Measurements from ENCODE around the gene MSANTD2. TPM values are rescaled to one million over a fixed set of nuclear protein-coding genes. Genes with fewer than 3 reads are reported as not detected.

The MSANTD2 gene
- total and polyA plus RNA-seq, 2 donors from 2014 or later = 6.5 to 16.4 TPM

- peak overlapping the region in 1 of 2 donors; percentile 54 for H3K27ac ChIP-seq (ENCODE audit: low read depth in 2 of 2, low read length in 2 of 2)
- no peaks in the 10 kb centered on the region for H3K36me3 ChIP-seq (ENCODE audit: control insufficient read depth in 2 of 3, insufficient read depth in 3 of 3, low read length in 3 of 3)
- peak in 1 of 5 donors; percentile 45 for DNase-seq
- H3K9me3 ChIP-seq (ENCODE audit: control insufficient read depth in 2 of 3, insufficient read depth in 1 of 3, low read length in 3 of 3) = no peaks in the 10 kb centered on the region
- FAIRE-seq = no peak
- no peak overlapping the region for H3K9ac ChIP-seq (ENCODE audit: low read length in 3 of 3)
- TF ChIP-seq, protein P1, sequence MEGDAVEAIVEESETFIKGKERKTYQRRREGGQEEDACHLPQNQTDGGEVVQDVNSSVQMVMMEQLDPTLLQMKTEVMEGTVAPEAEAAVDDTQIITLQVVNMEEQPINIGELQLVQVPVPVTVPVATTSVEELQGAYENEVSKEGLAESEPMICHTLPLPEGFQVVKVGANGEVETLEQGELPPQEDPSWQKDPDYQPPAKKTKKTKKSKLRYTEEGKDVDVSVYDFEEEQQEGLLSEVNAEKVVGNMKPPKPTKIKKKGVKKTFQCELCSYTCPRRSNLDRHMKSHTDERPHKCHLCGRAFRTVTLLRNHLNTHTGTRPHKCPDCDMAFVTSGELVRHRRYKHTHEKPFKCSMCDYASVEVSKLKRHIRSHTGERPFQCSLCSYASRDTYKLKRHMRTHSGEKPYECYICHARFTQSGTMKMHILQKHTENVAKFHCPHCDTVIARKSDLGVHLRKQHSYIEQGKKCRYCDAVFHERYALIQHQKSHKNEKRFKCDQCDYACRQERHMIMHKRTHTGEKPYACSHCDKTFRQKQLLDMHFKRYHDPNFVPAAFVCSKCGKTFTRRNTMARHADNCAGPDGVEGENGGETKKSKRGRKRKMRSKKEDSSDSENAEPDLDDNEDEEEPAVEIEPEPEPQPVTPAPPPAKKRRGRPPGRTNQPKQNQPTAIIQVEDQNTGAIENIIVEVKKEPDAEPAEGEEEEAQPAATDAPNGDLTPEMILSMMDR (IDR thresholded peaks at IDR 0.05; ENCODE audit: borderline replicate concordance, extremely low read depth, insufficient read depth) = no peak
- H3K4me1 ChIP-seq (ENCODE audit: control insufficient read depth in 2 of 3, insufficient read depth in 2 of 3, low read depth in 1 of 3, low read length in 3 of 3) = peaks cover 0 to 18% (median 0%) of the 10 kb centered on the region in 3 donors
- no peak overlapping the region for H3K4me3 ChIP-seq (ENCODE audit: low read length in 3 of 3)
- H3K27me3 ChIP-seq (ENCODE audit: control insufficient read depth, insufficient read depth, low read length) = peaks cover 57% of the 10 kb centered on the region
- intact Hi-C loops (cut with DNase I) = no loop called here
Measured at GRCh38 chr11:124747406-124748099, 52.7 kb downstream of the MSANTD2 start.

DNA sequence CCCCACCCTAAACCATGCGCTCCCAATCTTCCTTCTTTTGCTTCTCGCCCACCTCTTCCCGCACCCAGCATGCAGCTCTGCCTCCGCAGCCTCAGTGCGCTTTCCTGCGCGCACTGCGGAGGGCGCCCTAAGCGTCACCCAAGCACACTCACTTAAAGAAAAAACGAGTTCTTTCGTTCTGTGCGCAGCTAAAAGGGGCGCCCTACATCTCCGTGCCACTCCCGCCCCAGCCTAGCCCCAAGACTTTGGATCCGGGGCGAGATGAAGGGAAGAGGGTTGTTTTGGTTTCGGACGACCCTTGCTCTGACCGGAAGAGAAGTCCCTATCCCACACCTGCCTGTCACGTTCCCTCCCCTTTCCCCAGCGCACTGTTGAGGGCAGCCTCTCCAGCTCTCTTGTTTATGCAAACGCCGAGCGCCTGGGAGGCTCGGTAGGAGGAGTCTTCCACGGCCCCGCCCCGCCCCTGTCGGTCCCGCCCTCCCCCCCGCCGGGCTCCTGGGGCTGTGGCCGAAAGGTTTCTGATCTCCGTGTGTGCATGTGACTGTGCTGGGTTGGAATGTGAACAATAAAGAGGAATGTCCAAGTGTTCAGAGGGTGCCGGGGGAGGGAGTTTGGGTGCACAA lies 53.5 kb downstream of the MSANTD2 start:
- H3K27me3 ChIP-seq (ENCODE audit: control insufficient read depth, insufficient read depth, low read length) = peaks cover 55% of the 10 kb centered on the region
- DNase-seq (peak; percentile 77 to 93 (median 83)), FAIRE-seq (no peak)
- intact Hi-C loops (cut with DNase I) = no loop called here
- no peaks in the 10 kb centered on the region for H3K36me3 ChIP-seq (ENCODE audit: control insufficient read depth in 2 of 3, insufficient read depth in 3 of 3, low read length in 3 of 3)
- H3K9me3 ChIP-seq (ENCODE audit: control insufficient read depth in 2 of 3, insufficient read depth in 1 of 3, low read length in 3 of 3) = no peaks in the 10 kb centered on the region
- TF ChIP-seq, protein P1 (IDR thresholded peaks at IDR 0.05; ENCODE audit: borderline replicate concordance, extremely low read depth, insufficient read depth) = peak; percentile 62
- peak overlapping the region; percentile 52 to 85 (median 63) for H3K4me3 ChIP-seq (ENCODE audit: low read length in 3 of 3)
- H3K27ac ChIP-seq (ENCODE audit: low read depth in 2 of 2, low read length in 2 of 2) = peak overlapping the region; percentile 64 to 76
- peaks cover 0 to 18% (median 0%) of the 10 kb centered on the region in 3 donors for H3K4me1 ChIP-seq (ENCODE audit: control insufficient read depth in 2 of 3, insufficient read depth in 2 of 3, low read depth in 1 of 3, low read length in 3 of 3)
- H3K9ac ChIP-seq (ENCODE audit: low read length in 3 of 3) = peak overlapping the region; percentile 40 to 51 (median 43)

DNA sequence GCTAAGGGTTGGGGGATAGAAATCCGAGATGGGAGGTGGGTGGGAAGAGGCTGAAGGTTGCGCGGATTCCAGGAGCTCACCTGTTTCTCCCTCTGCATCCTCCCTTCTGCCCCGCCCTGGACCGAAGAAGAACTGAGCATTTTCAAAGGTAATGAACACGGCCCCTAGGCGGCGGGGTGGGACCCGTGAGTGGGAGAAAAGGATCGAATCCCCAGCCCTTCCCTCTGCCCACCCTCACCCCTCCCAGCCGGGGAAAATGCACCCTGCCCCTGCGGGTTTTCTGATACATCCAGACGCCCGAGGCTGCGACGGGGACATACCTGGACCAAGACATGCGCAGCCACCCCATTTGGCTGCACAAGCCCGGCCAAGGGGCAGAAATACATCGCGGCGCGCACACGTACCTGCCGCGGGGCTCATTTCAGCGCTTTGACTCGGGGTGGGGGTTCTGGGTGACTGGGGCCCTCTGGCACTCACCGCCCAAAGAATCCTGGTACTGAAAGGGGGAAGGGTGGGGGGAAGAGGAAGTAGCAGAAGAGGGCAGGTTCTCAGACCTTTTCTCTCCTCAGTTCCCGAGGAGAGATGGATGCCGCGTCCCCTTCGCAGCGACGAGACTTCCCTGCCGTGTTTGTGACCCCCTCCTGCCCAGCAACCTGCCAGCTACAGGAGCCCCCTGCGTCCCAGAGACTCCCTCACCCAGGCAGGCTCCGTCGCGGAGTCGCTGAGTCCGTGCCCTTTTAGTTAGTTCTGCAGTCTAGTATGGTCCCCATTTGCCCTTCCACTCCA lies 54.2 kb downstream of the MSANTD2 start:
- H3K9me3 ChIP-seq (ENCODE audit: control insufficient read depth in 2 of 3, insufficient read depth in 1 of 3, low read length in 3 of 3) = no peaks in the 10 kb centered on the region
- no peak for FAIRE-seq
- peak overlapping the region; percentile 52 to 85 (median 63) for H3K4me3 ChIP-seq (ENCODE audit: low read length in 3 of 3)
- peak overlapping the region; percentile 64 to 76 for H3K27ac ChIP-seq (ENCODE audit: low read depth in 2 of 2, low read length in 2 of 2)
- intact Hi-C loops (cut with DNase I) = no loop called here
- peaks cover 0 to 18% (median 0%) of the 10 kb centered on the region in 3 donors for H3K4me1 ChIP-seq (ENCODE audit: control insufficient read depth in 2 of 3, insufficient read depth in 2 of 3, low read depth in 1 of 3, low read length in 3 of 3)
- no peaks in the 10 kb centered on the region for H3K36me3 ChIP-seq (ENCODE audit: control insufficient read depth in 2 of 3, insufficient read depth in 3 of 3, low read length in 3 of 3)
- DNase-seq = peak in 4 of 5 donors; percentile 38 to 85 (median 64)
- H3K27me3 ChIP-seq (ENCODE audit: control insufficient read depth, insufficient read depth, low read length) = peaks cover 55% of the 10 kb centered on the region
- H3K9ac ChIP-seq (ENCODE audit: low read length in 3 of 3) = peak overlapping the region; percentile 10 to 43 (median 40)
- TF ChIP-seq, protein P1 (IDR thresholded peaks at IDR 0.05; ENCODE audit: borderline replicate concordance, extremely low read depth, insufficient read depth) = no peak
